ENCODE results near the gene SMIM44. TPM values are rescaled to one million over a fixed set of nuclear protein-coding genes. Genes with fewer than 3 reads are reported as not detected.
"Not testable (repeated sequence)": the region's sequence is repeated elsewhere in the genome, so short reads cannot be mapped to it uniquely, and the experiment has no call there.

Gene SMIM44
- total RNA-seq, 1 donor from 2014 or later: 1.0 TPM

DNA sequence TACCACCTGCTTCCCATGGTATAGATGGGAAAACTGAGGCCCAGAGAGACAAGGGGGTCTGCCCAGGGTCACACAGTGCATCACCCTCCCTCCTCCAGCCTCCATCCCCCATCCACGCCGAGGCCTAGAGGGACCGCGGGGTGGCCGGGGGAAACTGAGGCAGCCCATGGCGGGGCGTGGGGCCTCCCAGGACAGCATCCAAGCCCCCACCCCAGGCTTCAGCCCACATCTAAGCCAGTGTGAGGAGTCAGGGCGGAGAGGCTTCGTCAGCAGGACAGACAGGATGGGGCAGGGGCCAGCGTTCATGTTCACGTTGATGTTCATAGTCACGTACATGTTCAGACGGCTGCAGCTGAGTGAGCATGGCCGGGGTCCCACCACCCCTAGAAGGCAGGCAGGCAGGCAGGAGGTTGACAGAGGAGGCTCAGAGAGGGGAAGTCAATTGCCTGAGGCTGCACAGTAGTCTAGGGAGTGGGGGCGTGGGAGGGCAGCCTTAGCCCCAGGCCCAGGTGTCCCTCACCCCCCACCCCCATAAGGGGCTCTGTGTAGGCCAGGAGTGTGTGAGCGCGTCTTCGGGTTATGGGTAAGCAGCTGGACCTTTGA is 26.2 kb downstream of the SMIM44 start:
- TF ChIP-seq, protein P1, sequence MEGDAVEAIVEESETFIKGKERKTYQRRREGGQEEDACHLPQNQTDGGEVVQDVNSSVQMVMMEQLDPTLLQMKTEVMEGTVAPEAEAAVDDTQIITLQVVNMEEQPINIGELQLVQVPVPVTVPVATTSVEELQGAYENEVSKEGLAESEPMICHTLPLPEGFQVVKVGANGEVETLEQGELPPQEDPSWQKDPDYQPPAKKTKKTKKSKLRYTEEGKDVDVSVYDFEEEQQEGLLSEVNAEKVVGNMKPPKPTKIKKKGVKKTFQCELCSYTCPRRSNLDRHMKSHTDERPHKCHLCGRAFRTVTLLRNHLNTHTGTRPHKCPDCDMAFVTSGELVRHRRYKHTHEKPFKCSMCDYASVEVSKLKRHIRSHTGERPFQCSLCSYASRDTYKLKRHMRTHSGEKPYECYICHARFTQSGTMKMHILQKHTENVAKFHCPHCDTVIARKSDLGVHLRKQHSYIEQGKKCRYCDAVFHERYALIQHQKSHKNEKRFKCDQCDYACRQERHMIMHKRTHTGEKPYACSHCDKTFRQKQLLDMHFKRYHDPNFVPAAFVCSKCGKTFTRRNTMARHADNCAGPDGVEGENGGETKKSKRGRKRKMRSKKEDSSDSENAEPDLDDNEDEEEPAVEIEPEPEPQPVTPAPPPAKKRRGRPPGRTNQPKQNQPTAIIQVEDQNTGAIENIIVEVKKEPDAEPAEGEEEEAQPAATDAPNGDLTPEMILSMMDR (conservative IDR thresholded peaks at IDR 0.05; ENCODE audit: low read depth, low read length): no peak
- DNase-seq (ENCODE audit: low read depth): no peak
- no peak overlapping the region for H3K4me3 ChIP-seq (ENCODE audit: low read depth, low read length)

DNA sequence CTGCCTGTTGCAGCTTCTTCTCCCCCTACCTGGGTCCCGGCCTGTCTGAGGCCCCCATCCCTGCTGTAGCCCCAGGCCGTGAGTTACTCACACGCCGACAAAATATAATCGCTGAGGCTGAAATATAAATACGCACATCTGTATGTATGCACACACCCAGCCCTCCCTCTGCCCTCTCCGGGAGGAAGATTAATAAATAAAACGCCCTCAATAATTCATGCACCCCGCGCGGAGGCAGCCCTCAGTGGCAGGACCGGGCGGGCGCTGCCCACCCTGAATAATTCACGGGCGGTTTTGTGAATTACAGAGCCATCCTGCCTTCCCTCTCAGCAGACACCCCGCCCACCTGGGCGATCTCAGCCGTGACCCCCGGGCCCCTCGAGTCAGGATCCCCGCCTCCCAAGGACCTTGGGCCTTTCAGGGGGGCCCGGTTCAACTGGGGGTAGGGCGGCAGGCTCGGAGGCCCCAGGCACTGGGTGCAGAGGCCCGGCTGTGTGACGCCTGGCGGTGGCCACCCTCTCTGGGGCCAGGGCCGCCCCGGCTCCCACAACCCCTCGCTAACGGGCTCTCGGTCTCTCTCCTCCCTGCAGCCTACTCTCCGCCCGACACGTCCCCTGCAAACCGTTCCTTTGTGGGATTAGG is 27.2 kb downstream of the SMIM44 start:
- no peak overlapping the region for H3K4me3 ChIP-seq (ENCODE audit: low read depth, low read length)
- DNase-seq (ENCODE audit: low read depth): no peak
- TF ChIP-seq, protein P1 (conservative IDR thresholded peaks at IDR 0.05; ENCODE audit: low read depth, low read length): no peak

DNA sequence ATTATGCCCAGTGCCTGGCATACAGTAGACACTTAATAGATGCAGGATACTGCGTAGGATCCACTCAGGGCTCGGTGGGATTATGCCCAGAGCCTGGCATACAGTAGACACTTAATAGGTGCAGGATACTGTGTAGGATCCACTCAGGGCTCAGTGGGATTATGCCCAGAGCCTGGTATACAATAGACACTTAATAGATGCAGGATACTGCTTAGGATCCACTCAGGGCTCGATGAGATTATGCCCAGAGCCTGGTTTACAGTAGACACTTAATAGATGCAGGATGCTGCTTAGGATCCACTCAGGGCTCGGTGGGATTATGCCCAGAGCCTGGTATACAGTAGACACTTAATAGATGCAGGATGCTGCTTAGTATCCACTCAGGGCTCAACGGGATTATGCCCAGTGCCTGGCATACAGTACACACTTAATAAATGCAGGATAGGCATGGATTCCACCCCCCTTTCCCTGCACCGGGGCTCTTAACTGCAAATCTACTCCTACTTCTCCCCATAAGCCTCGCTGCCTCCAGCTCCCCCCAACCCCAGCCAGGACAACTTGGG is 27.8 kb downstream of the SMIM44 start:
- no peak overlapping the region for H3K4me3 ChIP-seq (ENCODE audit: low read depth, low read length)
- TF ChIP-seq, protein P1 (conservative IDR thresholded peaks at IDR 0.05; ENCODE audit: low read depth, low read length): no peak
- DNase-seq (ENCODE audit: low read depth): no peak

DNA sequence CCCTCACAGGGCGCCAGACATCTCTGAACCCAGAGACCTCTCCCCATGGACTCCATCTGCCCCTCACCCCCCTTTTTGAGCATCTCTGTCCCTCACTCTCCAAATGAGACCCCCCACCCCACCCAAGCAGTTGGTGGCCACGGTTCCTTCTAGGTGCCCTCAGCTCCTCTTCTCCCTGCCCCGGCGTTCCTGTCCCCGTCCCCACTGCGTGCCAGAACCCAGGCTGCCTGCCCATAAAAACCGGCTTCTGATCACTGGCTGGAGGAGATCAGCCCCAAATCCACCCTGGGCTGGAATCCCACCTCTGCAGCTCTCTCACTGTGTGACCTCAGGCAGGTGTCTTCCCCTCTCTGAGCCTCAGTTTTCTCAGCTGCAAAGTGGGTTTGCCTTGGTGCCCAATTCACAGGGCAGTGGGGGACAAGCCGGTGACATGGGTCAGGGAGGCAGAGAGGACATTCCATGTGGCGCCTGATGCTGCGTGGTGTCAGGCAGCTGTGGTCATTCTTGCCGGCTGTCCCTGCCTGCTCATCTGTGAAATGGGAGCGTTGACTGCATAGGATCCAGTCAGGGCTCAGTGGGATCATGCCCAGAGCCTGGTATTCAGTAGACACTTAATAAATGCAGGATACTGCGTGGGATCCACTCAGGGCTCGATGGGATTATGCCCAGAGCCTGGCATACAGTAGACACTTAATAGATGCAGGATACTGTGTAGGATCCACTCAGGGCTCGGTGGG is 28.4 kb downstream of the SMIM44 start:
- TF ChIP-seq, protein P1 (conservative IDR thresholded peaks at IDR 0.05; ENCODE audit: low read depth, low read length): no peak
- no peak overlapping the region for H3K4me3 ChIP-seq (ENCODE audit: low read depth, low read length)
- DNase-seq (ENCODE audit: low read depth): no peak

DNA sequence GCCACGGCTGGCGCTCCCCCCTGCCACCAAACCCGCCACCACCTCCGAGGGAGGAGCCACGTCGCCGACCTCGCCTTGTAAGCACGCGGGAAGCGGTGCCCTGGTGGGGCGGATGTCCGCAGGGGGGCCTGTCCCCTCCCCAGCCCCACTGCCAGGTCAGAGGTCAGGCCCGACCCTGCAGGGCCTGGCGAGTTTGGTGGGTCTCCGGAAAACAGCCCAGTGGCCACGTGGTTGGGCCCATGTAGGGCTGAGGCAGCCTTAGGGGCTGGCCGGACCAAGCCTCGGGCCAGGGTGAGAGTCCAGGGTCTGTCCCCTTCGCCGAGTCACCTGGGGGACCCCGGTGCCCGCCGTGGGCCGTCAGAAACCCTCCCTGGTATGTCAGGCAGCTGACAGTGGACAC is 29.4 kb downstream of the SMIM44 start:
- TF ChIP-seq, protein P1 (conservative IDR thresholded peaks at IDR 0.05; ENCODE audit: low read depth, low read length): no peak
- H3K4me3 ChIP-seq (ENCODE audit: low read depth, low read length): no peak overlapping the region
- no peak for DNase-seq (ENCODE audit: low read depth)

DNA sequence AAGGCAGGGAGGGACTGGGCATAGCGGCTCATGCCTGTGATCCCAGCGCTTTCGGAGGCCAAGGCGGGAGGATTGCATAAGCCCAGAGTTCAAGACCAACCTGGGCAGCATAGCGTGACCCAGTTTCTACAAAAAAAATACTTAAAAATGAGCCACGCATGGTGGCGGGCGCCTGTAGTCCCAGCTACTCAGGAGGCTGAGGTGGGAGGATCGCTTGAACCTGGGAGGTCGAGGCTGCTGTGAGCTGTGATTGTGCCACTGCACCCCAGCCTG is 30.4 kb downstream of the SMIM44 start:
- not testable (repeated sequence) for DNase-seq (ENCODE audit: low read depth); H3K4me3 ChIP-seq (ENCODE audit: low read depth, low read length)

DNA sequence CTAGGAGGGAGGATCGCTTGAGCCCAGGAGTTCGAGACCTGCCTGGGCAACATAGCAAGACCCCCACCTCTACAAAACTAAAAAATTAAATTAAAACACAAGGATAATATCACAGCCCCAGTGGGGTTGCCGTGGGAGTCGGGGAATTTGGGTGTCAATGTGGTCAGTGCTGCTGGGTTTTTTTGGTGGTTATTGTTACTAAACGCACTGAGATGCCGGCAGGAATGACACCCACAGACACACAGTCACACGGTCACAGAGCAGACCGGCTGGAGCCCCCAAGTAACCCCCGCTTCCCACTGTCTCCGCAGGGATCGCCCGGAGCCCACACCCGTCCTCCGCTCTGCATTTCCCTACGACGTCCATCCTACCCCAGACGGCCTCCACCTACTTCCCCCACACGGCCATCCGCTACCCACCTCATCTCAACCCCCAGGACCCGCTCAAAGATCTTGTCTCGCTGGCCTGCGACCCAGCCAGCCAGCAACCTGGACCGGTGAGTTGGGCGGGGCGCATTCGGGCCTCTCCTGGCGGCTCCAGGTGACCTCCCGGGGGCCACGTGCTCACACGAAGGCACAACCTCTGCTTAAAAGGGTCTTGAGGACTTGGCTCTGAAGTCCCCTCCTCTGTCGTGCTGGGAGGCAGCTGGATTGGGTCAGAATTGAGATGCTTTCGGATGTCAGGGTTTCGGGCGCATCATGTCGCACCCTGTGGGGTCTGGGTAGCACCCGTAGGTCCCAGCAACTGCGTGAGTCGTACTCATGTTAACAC is 30.9 kb downstream of the SMIM44 start:
- no peak for DNase-seq (ENCODE audit: low read depth)
- TF ChIP-seq, protein P1 (conservative IDR thresholded peaks at IDR 0.05; ENCODE audit: low read depth, low read length): no peak
- H3K4me3 ChIP-seq (ENCODE audit: low read depth, low read length): no peak overlapping the region
